HG02970 (cell line): ENCODE data around the gene CDC42EP3.
A peak's percentile ranks its signal among the peaks of the same experiment; 100 is the strongest.

Experiments used
- ATAC-seq: cut with Tn5 transposase; IDR thresholded peaks from one replicate; pipeline ENCODE4 v1.9.1; 2021; ENCODE audit warnings: mild to moderate bottlenecking, moderate library complexity, moderate number of reproducible peaks; ENCODE audit not compliant: unreplicated experiment, low FRiP score

The CDC42EP3 gene

GRCh38 chr2:37683921-37684780 is 12.7 kb upstream of the CDC42EP3 start:
- no peak for ATAC-seq

- no peak for ATAC-seq
These were observed 11.8 kb upstream of the CDC42EP3 start for GRCh38 chr2:37683241-37683640.

GRCh38 chr2:37682473-37682872 is 11.0 kb upstream of the CDC42EP3 start:
- ATAC-seq = no peak

- no peak for ATAC-seq
These were observed 10.1 kb upstream of the CDC42EP3 start for GRCh38 chr2:37681587-37681986.

- ATAC-seq = no peak
These were observed 7.7 kb upstream of the CDC42EP3 start for GRCh38 chr2:37679072-37679695.

GRCh38 chr2:37676274-37676673 is 4.8 kb upstream of the CDC42EP3 start:
- ATAC-seq = no peak

GRCh38 chr2:37674946-37675345 is 3.5 kb upstream of the CDC42EP3 start:
- no peak for ATAC-seq

GRCh38 chr2:37672870-37673184 is 1.4 kb upstream of the CDC42EP3 start:
- no peak for ATAC-seq

- ATAC-seq = peak; percentile 47
These were observed 845 bp upstream of the CDC42EP3 start for GRCh38 chr2:37672104-37672869.

- ATAC-seq = no peak
These were observed 318 bp upstream of the CDC42EP3 start for GRCh38 chr2:37671816-37672103.

- ATAC-seq = no peak
These were observed 949 bp downstream of the CDC42EP3 start for GRCh38 chr2:37670378-37671008.

GRCh38 chr2:37669446-37669845 is 2.0 kb downstream of the CDC42EP3 start:
- ATAC-seq = no peak

GRCh38 chr2:37667704-37668103 is 3.7 kb downstream of the CDC42EP3 start:
- no peak for ATAC-seq

- ATAC-seq = no peak
These were observed 4.7 kb downstream of the CDC42EP3 start for GRCh38 chr2:37666772-37667171.

- no peak for ATAC-seq
These were observed 5.7 kb downstream of the CDC42EP3 start for GRCh38 chr2:37665604-37666362.

- no peak for ATAC-seq
These were observed 6.4 kb downstream of the CDC42EP3 start for GRCh38 chr2:37665043-37665442.

GRCh38 chr2:37664231-37664643 is 7.2 kb downstream of the CDC42EP3 start:
- ATAC-seq = no peak

- no peak for ATAC-seq
These were observed 8.1 kb downstream of the CDC42EP3 start for GRCh38 chr2:37663390-37663789.

- ATAC-seq = no peak
These were observed 11.7 kb downstream of the CDC42EP3 start for GRCh38 chr2:37659723-37660122.

- no peak for ATAC-seq
These were observed 12.8 kb downstream of the CDC42EP3 start for GRCh38 chr2:37658682-37659081.
